C4-2B (cell line): Measurements from ENCODE around the gene ABCF2.

Source experiments
- H3K27ac ChIP-seq: fragments of 450-650 bp; 2 replicates; pipeline ENCODE4 v1.5.1; 2017
- ZFX ChIP-seq: fragments of 450-650 bp; IDR thresholded peaks from 2 replicates; pipeline ENCODE4 v1.6.1; 2017
- TF ChIP-seq, protein P1 (sequence below): fragments of 450-650 bp; conservative IDR thresholded peaks from 2 replicates; pipeline ENCODE4 v1.5.1; 2017; ENCODE audit warnings: mild to moderate bottlenecking

The ABCF2 gene

DNA sequence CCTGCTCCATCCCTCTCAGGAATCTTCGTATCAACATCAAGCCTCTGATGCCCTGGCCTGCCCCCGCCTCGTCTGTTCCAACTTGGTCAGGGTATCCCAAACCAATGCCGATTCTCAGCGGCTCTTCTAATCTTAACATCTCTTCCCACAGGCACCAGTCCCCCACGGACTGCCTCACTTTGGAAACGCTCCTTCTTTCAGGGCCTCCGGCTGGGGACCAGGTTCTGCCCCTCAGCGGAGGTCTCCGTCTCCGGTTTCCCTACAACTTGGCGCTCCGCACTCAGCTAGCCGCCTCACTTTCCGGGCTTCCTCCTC, 488 bp downstream of the ABCF2 start:
- TF ChIP-seq, protein P1, sequence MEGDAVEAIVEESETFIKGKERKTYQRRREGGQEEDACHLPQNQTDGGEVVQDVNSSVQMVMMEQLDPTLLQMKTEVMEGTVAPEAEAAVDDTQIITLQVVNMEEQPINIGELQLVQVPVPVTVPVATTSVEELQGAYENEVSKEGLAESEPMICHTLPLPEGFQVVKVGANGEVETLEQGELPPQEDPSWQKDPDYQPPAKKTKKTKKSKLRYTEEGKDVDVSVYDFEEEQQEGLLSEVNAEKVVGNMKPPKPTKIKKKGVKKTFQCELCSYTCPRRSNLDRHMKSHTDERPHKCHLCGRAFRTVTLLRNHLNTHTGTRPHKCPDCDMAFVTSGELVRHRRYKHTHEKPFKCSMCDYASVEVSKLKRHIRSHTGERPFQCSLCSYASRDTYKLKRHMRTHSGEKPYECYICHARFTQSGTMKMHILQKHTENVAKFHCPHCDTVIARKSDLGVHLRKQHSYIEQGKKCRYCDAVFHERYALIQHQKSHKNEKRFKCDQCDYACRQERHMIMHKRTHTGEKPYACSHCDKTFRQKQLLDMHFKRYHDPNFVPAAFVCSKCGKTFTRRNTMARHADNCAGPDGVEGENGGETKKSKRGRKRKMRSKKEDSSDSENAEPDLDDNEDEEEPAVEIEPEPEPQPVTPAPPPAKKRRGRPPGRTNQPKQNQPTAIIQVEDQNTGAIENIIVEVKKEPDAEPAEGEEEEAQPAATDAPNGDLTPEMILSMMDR = no peak
- no peak for TF ChIP-seq ZFX
- peak overlapping the region; percentile 76 for H3K27ac ChIP-seq

DNA sequence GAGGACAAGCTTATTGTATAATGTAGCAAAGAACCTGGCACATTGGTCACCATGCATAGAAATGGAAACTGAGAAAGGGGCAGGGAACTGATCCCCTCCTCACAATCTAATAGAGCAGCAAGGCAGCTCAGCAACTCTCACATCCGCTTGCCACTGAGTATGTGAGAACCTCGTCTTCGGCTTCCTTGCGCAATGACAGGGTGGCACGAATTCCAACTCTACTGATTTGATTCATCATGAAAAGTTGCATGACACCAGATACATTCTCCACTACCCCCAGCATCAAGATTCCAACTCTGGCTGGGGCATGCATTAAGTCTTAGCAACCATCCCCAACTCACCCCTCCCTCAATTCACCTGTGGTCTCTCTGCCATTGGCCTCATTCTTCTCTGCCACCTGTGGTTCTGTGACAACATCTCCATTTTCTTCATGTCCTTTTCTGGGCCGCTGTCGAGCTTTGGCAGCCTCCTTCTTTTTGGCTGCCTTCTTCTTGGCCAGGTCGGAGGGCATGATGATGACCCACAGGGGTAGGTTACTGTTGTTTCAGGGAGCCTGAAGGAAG, 976 bp downstream of the ABCF2 start:
- TF ChIP-seq ZFX = no peak
- TF ChIP-seq, protein P1 = no peak
- peak overlapping the region; percentile 76 for H3K27ac ChIP-seq

DNA sequence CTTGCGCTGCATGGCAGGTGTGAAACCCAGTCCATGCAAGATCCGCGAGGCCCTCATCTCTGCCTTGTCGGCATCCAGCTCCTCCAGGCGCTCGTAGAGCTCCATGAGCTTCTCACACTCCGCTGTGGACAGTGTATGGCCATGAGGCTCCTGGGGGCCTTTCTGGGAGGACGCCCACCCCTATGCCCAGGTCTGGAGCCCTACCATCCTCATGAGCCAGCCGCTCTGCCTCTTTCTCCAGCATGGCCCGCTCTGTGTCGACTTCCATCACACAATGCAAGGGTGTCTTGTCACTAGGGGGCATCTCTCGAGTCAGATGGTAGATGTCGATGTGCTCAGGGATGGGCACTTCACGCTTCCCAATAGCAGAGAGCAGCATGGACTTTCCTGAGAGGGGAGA, 3.3 kb downstream of the ABCF2 start:
- TF ChIP-seq, protein P1 = no peak
- no peak for TF ChIP-seq ZFX

DNA sequence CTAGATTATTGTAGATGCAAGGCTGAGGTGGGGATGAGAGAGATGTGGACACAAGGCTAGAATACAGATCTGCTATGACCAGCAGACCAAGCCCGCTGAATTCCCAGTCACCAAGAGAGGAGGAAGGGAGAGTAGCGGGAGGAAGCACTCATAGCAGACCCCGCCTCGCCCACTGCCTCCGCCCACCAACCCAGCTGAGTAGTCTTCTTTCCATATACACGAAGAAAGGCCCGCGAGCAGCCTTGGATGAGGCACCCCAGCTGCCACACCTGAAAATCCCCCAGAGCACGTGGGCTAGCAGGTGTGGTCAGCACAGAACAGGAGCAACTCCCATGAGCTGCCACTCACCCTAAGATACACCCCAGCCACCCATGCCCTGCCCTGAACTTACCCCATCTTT, 8.8 kb downstream of the ABCF2 start:
- no peak for TF ChIP-seq ZFX
- TF ChIP-seq, protein P1 = no peak

More for the DNA sequence above, 3.3 kb downstream of the ABCF2 start:
- no peak overlapping the region for H3K27ac ChIP-seq

DNA sequence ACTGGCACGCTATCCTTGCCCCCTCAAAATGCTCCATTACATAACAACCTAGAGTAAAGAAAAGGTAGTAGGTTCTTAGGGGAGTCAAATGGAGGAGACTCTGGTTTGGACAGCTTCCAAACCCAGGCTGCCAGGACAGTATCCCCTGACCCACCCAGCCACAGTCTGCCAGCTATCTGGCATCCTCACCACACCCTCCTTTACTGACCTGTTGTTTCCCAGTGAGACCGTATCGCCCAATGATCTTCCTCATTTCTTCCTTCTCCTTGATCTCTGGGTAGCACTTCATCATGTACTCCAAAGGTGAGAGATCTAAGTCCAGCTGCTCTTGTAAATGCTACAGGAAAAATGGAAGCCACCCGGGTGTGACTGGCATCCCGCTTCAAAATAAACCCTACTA, 11.6 kb downstream of the ABCF2 start:
- no peak overlapping the region for H3K27ac ChIP-seq
- TF ChIP-seq ZFX = no peak
- TF ChIP-seq, protein P1 = no peak

More for the DNA sequence above, 8.8 kb downstream of the ABCF2 start:
- H3K27ac ChIP-seq = no peak overlapping the region

DNA sequence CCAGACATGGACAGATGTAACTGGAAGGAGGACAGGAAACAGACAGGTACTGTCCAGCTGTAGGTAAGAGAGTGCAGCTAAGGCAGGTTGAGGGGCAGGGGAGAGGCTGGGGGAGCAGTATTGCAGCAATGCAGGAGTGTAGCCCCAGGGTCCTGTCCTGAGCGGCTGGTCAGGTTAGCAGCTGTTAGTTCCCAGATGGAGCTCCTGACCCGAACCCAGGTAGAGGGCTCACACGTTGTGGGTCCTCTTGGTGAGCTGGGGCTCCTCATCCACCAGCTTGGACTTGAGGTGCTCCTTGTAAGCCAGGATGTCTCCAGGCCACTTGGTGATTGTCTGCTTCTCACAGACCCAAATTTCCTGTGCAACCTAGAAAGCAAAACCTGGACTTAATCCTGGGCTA, 13.2 kb downstream of the ABCF2 start:
- no peak for TF ChIP-seq ZFX
- TF ChIP-seq, protein P1 = no peak
- H3K27ac ChIP-seq = no peak overlapping the region

DNA sequence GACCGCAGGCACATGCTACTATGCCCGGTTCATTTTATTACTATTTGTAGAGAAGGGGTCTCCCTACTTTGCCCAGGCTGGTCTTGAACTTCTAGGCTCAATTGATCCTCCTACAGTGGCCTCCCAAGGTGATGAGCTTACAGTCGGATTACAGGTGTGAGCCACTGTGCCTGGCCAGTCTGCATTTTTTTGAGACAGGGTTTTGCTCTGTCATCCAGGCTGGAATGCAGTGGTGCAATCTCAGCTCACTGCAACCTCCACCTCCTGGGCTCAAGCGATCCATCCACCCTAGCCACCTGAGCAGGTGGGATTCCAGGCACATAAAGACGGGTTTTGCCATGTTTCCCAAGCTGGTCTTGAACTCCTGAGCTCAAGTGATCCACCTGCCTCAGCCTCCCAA, 14.4 kb downstream of the ABCF2 start:
- H3K27ac ChIP-seq = no peak overlapping the region
- TF ChIP-seq ZFX = no peak
- TF ChIP-seq, protein P1 = no peak
